Measurements from ENCODE around the gene CASP10.
"Not testable (repeated sequence)": the region's sequence is repeated elsewhere in the genome, so short reads cannot be mapped to it uniquely, and the experiment has no call there.

Gene CASP10

GRCh38 chr2:201156036-201156435, 26.9 kb upstream of the CASP10 start:
- no peak for DNase-seq

- DNase-seq: no peak
Measured at GRCh38 chr2:201156640-201157039, 26.3 kb upstream of the CASP10 start.

GRCh38 chr2:201157694-201158093, 25.2 kb upstream of the CASP10 start:
- DNase-seq: no peak

- peak; percentile 54 for DNase-seq
Measured at GRCh38 chr2:201158111-201158929, 24.6 kb upstream of the CASP10 start.

GRCh38 chr2:201164166-201164565, 18.8 kb upstream of the CASP10 start:
- no peak for DNase-seq

- no peak for DNase-seq
Measured at GRCh38 chr2:201167546-201167945, 15.4 kb upstream of the CASP10 start.

- not testable (repeated sequence) for DNase-seq
Measured at GRCh38 chr2:201168496-201168895, 14.4 kb upstream of the CASP10 start.

- DNase-seq: no peak
Measured at GRCh38 chr2:201171259-201171814, 11.6 kb upstream of the CASP10 start.

GRCh38 chr2:201172279-201172678, 10.7 kb upstream of the CASP10 start:
- DNase-seq: no peak

- no peak for DNase-seq
Measured at GRCh38 chr2:201174687-201175086, 8.3 kb upstream of the CASP10 start.

- DNase-seq: no peak
Measured at GRCh38 chr2:201176081-201176481, 6.9 kb upstream of the CASP10 start.

- DNase-seq: no peak
Measured at GRCh38 chr2:201180010-201180409, 2.9 kb upstream of the CASP10 start.

GRCh38 chr2:201183365-201183727, 405 bp downstream of the CASP10 start:
- DNase-seq: no peak

GRCh38 chr2:201183835-201184234, 894 bp downstream of the CASP10 start:
- DNase-seq: not testable (repeated sequence)

- DNase-seq: not testable (repeated sequence)
Measured at GRCh38 chr2:201184248-201184647, 1.3 kb downstream of the CASP10 start.

- no peak for DNase-seq
Measured at GRCh38 chr2:201185863-201186262, 2.9 kb downstream of the CASP10 start.

- no peak for DNase-seq
Measured at GRCh38 chr2:201186982-201187381, 4.0 kb downstream of the CASP10 start.

- DNase-seq: no peak
Measured at GRCh38 chr2:201188449-201188848, 5.5 kb downstream of the CASP10 start.

GRCh38 chr2:201191132-201191875, 8.4 kb downstream of the CASP10 start:
- DNase-seq: no peak

GRCh38 chr2:201194097-201194496, 11.2 kb downstream of the CASP10 start:
- no peak for DNase-seq

- no peak for DNase-seq
Measured at GRCh38 chr2:201195331-201195730, 12.4 kb downstream of the CASP10 start.

- no peak for DNase-seq
Measured at GRCh38 chr2:201196003-201196402, 13.1 kb downstream of the CASP10 start.

GRCh38 chr2:201196803-201197202, 13.9 kb downstream of the CASP10 start:
- DNase-seq: no peak

- no peak for DNase-seq
Measured at GRCh38 chr2:201197781-201198180, 14.8 kb downstream of the CASP10 start.

All from stimulated activated CD4-positive, alpha-beta T cell treated with anti-CD3 and anti-CD28 coated beads, Interleukin-4, amount 100 ng/mL, for 24 hours (primary cell).